RWPE2 (cell line): ENCODE data around the gene TSPAN4.
A peak's percentile ranks its signal among the peaks of the same experiment; 100 is the strongest.

ENCODE experiments used
- ATAC-seq: fragments of 200-7000 bp; cut with Tn5 transposase; 3 replicates; pipeline ENCODE4 v1.9.1; 2021; ENCODE audit warnings: low read depth
- DNase-seq: peaks from one replicate; pipeline ENCODE4 v3.0.0-alpha.2; 2020; ENCODE audit warnings: low spot score
- H3K27ac ChIP-seq: fragments of 450-650 bp; 2 replicates; pipeline ENCODE4 v1.5.1; 2017; ENCODE audit warnings: mild to moderate bottlenecking; ENCODE audit not compliant: poor library complexity, severe bottlenecking
- H3K27me3 ChIP-seq: fragments of 250-450 bp; sonication (Bioruptor Pico); 2 replicates; pipeline ENCODE4 v1.5.1; 2021; ENCODE audit warnings: mild to moderate bottlenecking, moderate library complexity; ENCODE audit not compliant: insufficient read depth, poor library complexity, severe bottlenecking
- H3K36me3 ChIP-seq: fragments of 250-450 bp; sonication (Bioruptor Pico); 2 replicates; pipeline ENCODE4 v1.5.1; 2020; ENCODE audit warnings: low read depth, mild to moderate bottlenecking, moderate library complexity
- H3K4me1 ChIP-seq: fragments of 250-450 bp; sonication (Bioruptor Pico); 2 replicates; pipeline ENCODE4 v1.5.1; 2021; ENCODE audit warnings: mild to moderate bottlenecking, moderate library complexity; ENCODE audit not compliant: insufficient read depth, poor library complexity, severe bottlenecking
- H3K4me3 ChIP-seq: fragments of 250-450 bp; sonication (Bioruptor Pico); 2 replicates; pipeline ENCODE4 v1.5.1; 2021; ENCODE audit warnings: mild to moderate bottlenecking, moderate library complexity; ENCODE audit not compliant: severe bottlenecking
- H3K9me3 ChIP-seq: fragments of 250-450 bp; sonication (Bioruptor Pico); 2 replicates; pipeline ENCODE4 v1.5.1; 2021; ENCODE audit warnings: mild to moderate bottlenecking, moderate library complexity; ENCODE audit not compliant: severe bottlenecking
- TF ChIP-seq, protein P1 (sequence below): fragments of 450-650 bp; IDR thresholded peaks from one replicate; pipeline ENCODE4 v1.5.1; 2017; ENCODE audit warnings: mild to moderate bottlenecking, moderate library complexity; ENCODE audit not compliant: poor library complexity, severe bottlenecking

TSPAN4 gene

DNA sequence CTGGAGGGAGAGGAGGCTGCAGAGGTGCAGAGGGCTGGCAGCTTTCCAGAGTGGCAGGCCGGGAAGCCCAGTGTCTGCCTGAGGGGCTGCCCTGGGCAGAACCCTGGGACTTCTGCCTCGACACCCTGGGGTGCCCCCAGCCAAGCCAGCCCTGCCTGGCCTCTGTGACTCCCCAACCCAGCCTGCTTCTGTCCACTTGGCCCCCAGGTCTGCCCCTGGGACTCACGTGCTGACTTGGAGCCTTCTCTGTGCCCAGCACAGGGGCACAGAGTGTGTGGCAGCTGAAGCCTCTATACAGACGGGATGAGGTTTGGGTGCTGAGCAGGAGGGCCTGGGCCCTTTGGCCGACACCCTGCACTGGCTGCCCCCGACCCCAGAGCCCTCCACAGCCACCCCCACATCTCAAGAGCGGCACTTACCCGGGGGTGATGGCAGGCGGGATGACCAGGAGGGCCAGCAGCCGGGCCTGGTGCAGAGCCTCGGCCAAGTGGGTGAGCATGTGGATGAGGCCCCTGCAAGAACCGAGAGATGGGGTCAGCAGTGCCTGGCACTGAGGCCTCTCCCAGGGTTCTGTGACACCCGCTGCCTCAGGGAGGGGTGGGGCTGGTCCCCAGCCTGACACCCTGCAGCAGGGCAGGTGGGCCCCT is 50.5 kb downstream of the TSPAN4 start:
- no peak overlapping the region for H3K27ac ChIP-seq
- H3K27me3 ChIP-seq: no peaks in the 10 kb centered on the region
- TF ChIP-seq, protein P1, sequence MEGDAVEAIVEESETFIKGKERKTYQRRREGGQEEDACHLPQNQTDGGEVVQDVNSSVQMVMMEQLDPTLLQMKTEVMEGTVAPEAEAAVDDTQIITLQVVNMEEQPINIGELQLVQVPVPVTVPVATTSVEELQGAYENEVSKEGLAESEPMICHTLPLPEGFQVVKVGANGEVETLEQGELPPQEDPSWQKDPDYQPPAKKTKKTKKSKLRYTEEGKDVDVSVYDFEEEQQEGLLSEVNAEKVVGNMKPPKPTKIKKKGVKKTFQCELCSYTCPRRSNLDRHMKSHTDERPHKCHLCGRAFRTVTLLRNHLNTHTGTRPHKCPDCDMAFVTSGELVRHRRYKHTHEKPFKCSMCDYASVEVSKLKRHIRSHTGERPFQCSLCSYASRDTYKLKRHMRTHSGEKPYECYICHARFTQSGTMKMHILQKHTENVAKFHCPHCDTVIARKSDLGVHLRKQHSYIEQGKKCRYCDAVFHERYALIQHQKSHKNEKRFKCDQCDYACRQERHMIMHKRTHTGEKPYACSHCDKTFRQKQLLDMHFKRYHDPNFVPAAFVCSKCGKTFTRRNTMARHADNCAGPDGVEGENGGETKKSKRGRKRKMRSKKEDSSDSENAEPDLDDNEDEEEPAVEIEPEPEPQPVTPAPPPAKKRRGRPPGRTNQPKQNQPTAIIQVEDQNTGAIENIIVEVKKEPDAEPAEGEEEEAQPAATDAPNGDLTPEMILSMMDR: no peak

DNA sequence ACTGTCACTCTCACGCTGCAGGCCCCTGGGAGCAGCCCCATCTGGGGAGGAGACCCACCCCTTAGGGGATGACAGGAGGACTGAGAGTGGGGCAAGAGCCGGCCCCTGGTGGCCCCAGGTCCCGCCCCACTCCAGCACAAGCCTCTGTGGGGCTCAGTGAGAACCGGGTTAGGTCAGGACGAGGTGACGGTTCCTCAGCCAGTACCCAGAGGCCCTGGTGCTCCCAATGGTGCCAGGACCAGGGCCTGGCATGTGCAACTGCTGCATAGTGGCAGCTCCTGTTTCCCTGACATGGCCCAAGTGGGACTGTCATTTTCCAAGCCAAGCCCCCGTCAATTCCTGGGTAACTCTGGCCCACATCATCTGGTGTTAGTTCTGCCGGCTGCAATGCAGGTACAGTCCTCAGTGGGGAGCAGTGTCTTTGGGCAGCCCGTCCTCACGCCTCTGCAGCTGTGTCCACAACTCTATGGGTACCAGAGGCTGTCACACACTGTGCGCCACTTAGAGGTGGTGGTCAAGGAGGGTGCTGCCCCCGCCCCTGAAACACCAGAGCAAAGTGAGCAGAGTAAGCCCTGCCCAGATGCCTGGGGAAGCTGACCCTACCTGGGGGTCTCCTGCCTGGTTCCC is 52.0 kb downstream of the TSPAN4 start:
- no peak overlapping the region for H3K4me3 ChIP-seq
- no peaks in the 10 kb centered on the region for H3K27me3 ChIP-seq
- DNase-seq (no peak), ATAC-seq (peak; percentile 23; the same call in 1 of the 3 replicates)
- TF ChIP-seq, protein P1: no peak
- no peaks in the 10 kb centered on the region for H3K9me3 ChIP-seq
- H3K4me1 ChIP-seq: no peaks in the 10 kb centered on the region
- peaks cover 13% of the 10 kb centered on the region for H3K36me3 ChIP-seq
- no peak overlapping the region for H3K27ac ChIP-seq

More for the DNA sequence above, 50.5 kb downstream of the TSPAN4 start:
- Histone ChIP-seq H3K9me3 (no peaks in the 10 kb centered on the region), H3K4me3 (no peak overlapping the region), H3K36me3 (peaks cover under 1% of the 10 kb centered on the region; the same call in 1 of the 2 replicates), H3K4me1 (no peaks in the 10 kb centered on the region)
- ATAC-seq (no peak), DNase-seq (no peak)

DNA sequence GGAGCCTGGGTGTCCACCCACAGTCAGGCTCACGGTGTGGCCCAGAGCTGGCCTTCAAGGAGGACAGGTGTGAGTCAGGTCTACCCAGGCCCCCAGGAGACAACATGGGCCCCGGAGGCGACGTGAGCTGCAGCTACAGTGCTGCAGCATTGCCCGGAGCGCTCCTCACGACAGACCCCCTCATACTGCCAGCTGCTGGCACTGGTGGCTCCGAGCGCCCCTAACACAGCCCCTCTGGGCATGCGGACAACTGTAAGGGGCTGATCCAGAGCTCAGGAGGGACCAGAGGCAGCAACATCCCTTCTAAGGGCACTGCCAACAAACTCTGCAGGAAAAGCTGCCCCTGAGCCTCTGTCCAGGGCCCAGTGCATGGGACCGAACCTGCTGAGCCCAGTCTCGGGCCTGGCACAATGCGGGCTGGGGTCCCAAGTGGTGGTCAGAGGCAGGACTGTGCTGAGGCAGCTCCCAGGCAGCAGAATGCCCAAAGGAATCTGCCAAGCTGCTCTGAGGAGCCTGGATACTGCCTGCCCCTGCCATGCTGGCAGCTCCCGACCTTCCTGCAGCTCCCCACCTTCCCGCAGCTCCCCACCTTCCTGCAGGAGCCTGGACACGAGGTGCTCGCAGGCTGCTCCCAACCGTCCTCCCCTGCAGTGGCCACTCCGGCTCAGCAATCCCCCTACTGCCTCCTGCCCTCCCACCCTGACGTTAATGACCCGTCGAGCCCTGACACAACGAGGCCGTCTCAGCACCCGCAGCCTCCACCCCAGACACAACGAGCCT is 52.9 kb downstream of the TSPAN4 start:
- Histone ChIP-seq H3K27ac (no peak overlapping the region), H3K4me3 (no peak overlapping the region), H3K9me3 (no peaks in the 10 kb centered on the region), H3K36me3 (peaks cover 21% of the 10 kb centered on the region), H3K4me1 (no peaks in the 10 kb centered on the region), H3K27me3 (no peaks in the 10 kb centered on the region)
- no peak for DNase-seq
- TF ChIP-seq, protein P1: no peak
- no peak for ATAC-seq

DNA sequence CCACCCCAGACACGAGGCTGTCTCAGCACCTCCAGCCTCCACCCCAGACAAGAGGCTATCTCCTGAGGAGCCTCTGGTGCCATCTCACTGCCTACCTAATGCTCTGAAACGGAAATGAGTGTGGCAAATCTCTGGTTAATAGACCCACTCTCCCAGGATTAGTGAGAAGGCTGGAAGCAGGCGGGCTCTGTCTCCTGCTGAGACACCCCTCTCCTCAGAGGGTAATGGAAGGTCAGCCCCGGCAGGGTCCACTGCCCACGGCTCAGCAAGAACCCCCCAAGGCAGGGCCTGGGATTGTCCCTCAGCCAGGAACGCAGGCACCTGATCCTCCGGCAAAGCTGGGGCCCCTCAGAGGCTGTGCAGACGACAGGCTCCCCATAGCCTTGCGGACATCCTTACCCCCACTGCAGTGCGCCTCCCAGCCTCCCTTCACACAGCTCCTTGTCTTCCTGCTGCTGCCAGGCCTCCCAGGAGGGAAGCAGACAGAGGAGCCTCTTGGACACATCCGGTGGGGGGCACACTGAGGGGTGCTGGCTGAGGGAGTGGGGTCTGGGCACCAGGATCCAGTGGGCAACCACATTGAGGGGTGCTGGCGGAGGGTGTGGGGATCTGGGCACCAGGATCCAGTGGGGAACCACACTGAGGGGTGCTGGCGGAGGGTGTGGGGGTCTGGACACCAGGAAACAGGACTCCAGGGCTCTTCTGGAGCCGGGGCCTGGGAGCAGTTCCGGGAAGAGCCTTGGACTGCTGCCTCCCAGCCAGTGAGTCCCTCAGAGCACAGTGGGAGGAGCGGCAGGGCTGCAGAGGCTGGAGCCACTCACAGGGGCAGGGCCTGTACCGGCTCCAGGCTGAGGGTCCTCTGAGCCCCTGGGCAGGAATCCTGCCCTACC is 54.8 kb downstream of the TSPAN4 start:
- DNase-seq (no peak), ATAC-seq (no peak)
- H3K4me3 ChIP-seq: no peak overlapping the region
- TF ChIP-seq, protein P1: no peak
- no peaks in the 10 kb centered on the region for H3K4me1 ChIP-seq
- no peaks in the 10 kb centered on the region for H3K9me3 ChIP-seq
- peaks cover 38% of the 10 kb centered on the region for H3K36me3 ChIP-seq
- no peak overlapping the region for H3K27ac ChIP-seq
- no peaks in the 10 kb centered on the region for H3K27me3 ChIP-seq
